Ovary (tissue), 9 donors: ENCODE data around the gene SUCLG1. TPM values are rescaled to one million over a fixed set of nuclear protein-coding genes. Genes with fewer than 3 reads are reported as not detected.

ENCODE experiments used
- DNase-seq, 5 donors: peaks; one replicate each; pipeline ENCODE4 v3.0.0-alpha.2; 2019 to 2020
- H3K27ac ChIP-seq, 2 donors: fragments of 200-600 bp; one replicate each; pipeline versions ENCODE4 v1.5.1 to v1.8.0; 2019 to 2022
- H3K27me3 ChIP-seq: fragments of 200-600 bp; one replicate; pipeline ENCODE4 v1.8.0; 2022
- H3K36me3 ChIP-seq: fragments of 200-600 bp; sonication (generic); one replicate; pipeline ENCODE4 v1.5.1; 2019
- H3K4me1 ChIP-seq: one replicate; pipeline ENCODE4 v1.8.1; 2013; ENCODE audit warnings: mild to moderate bottlenecking, moderate library complexity; ENCODE audit not compliant: insufficient read depth
- H3K4me3 ChIP-seq: fragments of 200-600 bp; sonication (generic); one replicate; pipeline ENCODE4 v1.5.1; 2017
- H3K9me3 ChIP-seq, 2 donors: fragments of 200-600 bp in 1 of 2; sonication (generic) in 1 of 2; one replicate each; pipeline versions ENCODE4 v1.5.1 to v1.8.1; 2013 to 2019; ENCODE audit warnings: mild to moderate bottlenecking in 1 of 2, moderate library complexity in 1 of 2
- EP300 ChIP-seq: sonication (generic); formaldehyde crosslinking; IDR thresholded peaks from one replicate; pipeline ENCODE4 v1.6.1; 2017; ENCODE audit warnings: antibody characterized with exemption
- POLR2A ChIP-seq: fragments of 450-650 bp; IDR thresholded peaks from one replicate; pipeline ENCODE4 v1.6.1; 2017; ENCODE audit warnings: antibody characterized with exemption, mild to moderate bottlenecking, moderate library complexity
- WGBS, 3 donors: extraction: QIAGEN DNeasy Blood & Tissue Kit in 1 of 3; methylation state at CpG; one replicate each; pipeline versions ENCODE4 v1.1.5 to v1.1.7; 2013 to 2017; 5-methylcytosine and 5-hydroxymethylcytosine counted together
- intact Hi-C, 4 donors: fragments of 100-400 bp; cut with DNase I; formaldehyde crosslinking; loops; one replicate each; pipeline versions ENCODE4 v1.11.0 to v1.15.1; 2022 to 2023
- polyA plus RNA-seq, 2 donors: library from polyadenylated mRNA; stranded (reverse); fragments of 200-250 nt in 1 of 2; fragments of 350-450 nt in 1 of 2; fragmentation: Illumina TruSeq in 1 of 2; extraction: RNeasy Lipid Tissue Mini Kit (QIAGEN cat#74804) in 1 of 2; gene quantifications; one replicate each; pipeline ENCODE4 v1.2.3, GENCODE V29; 2013 to 2014
- total RNA-seq, 7 donors: library from RNA; depleted of rRNA in 2 of 7; stranded (reverse); fragments of >200 nt in 2 of 7; fragmentation: NEBNext Ultra II Directional in 3 of 7; extraction: Animal tissue kit (Norgen Biotek cat#: 25700) in 3 of 7; gene quantifications; one replicate each; pipeline versions ENCODE4 v1.1.0 to v1.2.4, GENCODE V29; 2016 to 2023
- TF ChIP-seq, protein P1 (sequence below), 3 donors: fragments of 450-650 bp in 2 of 3; fragments of 200-600 bp in 1 of 3; IDR thresholded peaks; one replicate each; pipeline versions ENCODE4 v1.5.1 to v1.8.0; 2016 to 2022; ENCODE audit warnings: antibody characterized with exemption in 3 of 3, mild to moderate bottlenecking in 1 of 3
- donor health status: DM: no; HTN: no; CAD: no; lungs with moderate emphysema.
- donor health status: DM: no; HTN: no; CAD: no.
- donor health status: Bipolar disorder and iron deficiency.
- donor health status: DM: yes; HTN: yes; CAD: no.
- donor health status: DM: no; HTN: no; CAD: no.
- donor health status: DM: yes; HTN: yes; CAD: no.

SUCLG1 gene
- total and polyA plus RNA-seq, 9 donors = 33.4 to 111 (median 56.4) TPM

DNA sequence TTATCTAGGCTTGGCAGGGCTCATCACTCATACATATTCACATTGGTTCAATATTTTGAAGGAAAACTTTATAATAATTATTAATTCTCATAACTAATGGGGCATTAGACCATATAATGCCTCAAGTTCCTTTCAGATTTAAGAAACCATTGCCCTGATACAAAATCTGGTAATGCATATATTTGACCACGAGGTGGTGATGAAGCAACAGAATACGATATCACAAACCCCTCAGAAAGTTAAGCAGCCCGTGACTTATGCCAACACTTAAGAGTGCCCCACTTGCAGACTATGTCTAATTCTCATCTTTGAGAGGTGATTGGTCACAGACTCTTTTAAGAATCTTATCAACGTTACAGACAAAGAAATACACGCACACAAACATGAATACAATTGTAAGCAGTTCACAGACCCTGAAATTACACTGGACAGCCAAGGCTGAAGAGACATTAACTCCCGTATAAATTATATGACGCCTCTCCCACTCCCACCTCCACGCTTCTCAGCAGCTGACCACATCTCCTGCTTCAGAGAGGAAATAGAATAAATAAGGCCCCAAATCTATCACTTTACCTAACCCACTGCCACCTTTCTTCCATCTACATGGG is 36.6 kb upstream of the SUCLG1 start:
- no peak overlapping the region for H3K4me3 ChIP-seq
- no peaks in the 10 kb centered on the region for H3K9me3 ChIP-seq
- no peak for DNase-seq
- no peaks in the 10 kb centered on the region for H3K27me3 ChIP-seq
- TF ChIP-seq, protein P1, sequence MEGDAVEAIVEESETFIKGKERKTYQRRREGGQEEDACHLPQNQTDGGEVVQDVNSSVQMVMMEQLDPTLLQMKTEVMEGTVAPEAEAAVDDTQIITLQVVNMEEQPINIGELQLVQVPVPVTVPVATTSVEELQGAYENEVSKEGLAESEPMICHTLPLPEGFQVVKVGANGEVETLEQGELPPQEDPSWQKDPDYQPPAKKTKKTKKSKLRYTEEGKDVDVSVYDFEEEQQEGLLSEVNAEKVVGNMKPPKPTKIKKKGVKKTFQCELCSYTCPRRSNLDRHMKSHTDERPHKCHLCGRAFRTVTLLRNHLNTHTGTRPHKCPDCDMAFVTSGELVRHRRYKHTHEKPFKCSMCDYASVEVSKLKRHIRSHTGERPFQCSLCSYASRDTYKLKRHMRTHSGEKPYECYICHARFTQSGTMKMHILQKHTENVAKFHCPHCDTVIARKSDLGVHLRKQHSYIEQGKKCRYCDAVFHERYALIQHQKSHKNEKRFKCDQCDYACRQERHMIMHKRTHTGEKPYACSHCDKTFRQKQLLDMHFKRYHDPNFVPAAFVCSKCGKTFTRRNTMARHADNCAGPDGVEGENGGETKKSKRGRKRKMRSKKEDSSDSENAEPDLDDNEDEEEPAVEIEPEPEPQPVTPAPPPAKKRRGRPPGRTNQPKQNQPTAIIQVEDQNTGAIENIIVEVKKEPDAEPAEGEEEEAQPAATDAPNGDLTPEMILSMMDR (IDR thresholded peaks at IDR 0.05) = peak; percentile 32 to 69 (median 46)
- TF ChIP-seq EP300 = no peak
- H3K27ac ChIP-seq = no peak overlapping the region
- H3K4me1 ChIP-seq = no peaks in the 10 kb centered on the region
- 17 to 22% (median 19%) methylated on average over 8 of the region's 8 CpGs for WGBS, 3 donors
- no peaks in the 10 kb centered on the region for H3K36me3 ChIP-seq
- intact Hi-C loops = loop anchor here in 3 of 4 donors (2.0 to 10.0 kb wide), 6 partner anchors 135 to 432 kb away; no protein-coding TSS in a partner anchor

DNA sequence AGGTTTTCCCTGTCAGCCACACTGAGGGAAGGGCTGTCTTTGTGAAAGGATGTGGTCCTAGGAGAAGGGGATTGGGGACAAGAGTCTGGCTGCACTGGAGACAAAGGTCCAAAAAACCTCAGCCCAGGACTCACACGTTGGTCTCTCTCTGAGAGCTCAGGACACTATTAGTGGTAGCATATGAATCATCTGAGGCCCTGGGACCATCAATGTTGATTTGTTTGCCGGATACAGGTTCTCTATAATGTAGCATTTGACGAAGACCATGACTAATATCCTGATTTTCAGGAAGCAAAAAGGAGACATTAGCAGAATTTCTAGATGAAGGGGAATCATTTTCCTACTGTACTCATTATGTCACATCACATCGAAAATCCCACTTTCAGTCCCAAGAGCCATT is 35.0 kb upstream of the SUCLG1 start:
- H3K27me3 ChIP-seq = no peaks in the 10 kb centered on the region
- H3K27ac ChIP-seq = no peak overlapping the region
- no peak overlapping the region for H3K4me3 ChIP-seq
- no peaks in the 10 kb centered on the region for H3K36me3 ChIP-seq
- TF ChIP-seq EP300 = no peak
- intact Hi-C loops = loop anchor here in 3 of 4 donors (2.0 to 10.0 kb wide), 4 partner anchors 137 to 431 kb away; no protein-coding TSS in a partner anchor
- 81 to 86% (median 85%) methylated on average over 4 of the region's 4 CpGs for WGBS, 3 donors
- DNase-seq = no peak
- H3K4me1 ChIP-seq = no peaks in the 10 kb centered on the region
- no peaks in the 10 kb centered on the region for H3K9me3 ChIP-seq

DNA sequence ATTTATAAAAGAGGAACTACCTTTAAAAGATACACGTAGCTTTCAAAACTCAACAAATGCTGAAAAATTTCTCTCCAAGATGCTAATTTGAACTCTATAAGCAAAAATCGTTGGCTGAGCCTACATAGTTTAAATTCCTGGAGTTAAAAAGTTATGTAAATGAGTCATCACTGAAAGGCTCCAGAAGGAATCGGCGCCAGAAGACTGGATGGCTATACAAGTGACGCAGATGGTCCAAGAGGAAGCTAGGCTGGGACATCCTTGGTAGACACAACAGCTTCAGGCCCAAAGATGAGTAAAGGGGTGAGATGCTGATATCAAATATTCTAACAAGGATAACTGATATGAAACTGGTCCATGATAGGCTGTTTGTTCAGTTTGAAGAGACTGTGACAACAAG is 34.4 kb upstream of the SUCLG1 start:
- TF ChIP-seq, protein P1 (IDR thresholded peaks at IDR 0.05) = no peak
- TF ChIP-seq POLR2A = no peak
- no peak for TF ChIP-seq EP300
- H3K36me3 ChIP-seq = no peaks in the 10 kb centered on the region
- no peaks in the 10 kb centered on the region for H3K4me1 ChIP-seq
- no peak overlapping the region for H3K27ac ChIP-seq
- H3K9me3 ChIP-seq = no peaks in the 10 kb centered on the region
- WGBS, 3 donors = 12 to 21% (median 15%) methylated on average over 5 of the region's 5 CpGs
- no peaks in the 10 kb centered on the region for H3K27me3 ChIP-seq
- intact Hi-C loops = loop anchor here in 3 of 4 donors (10.0 kb wide), 3 partner anchors 141 to 431 kb away; no protein-coding TSS in a partner anchor
- no peak overlapping the region for H3K4me3 ChIP-seq
- DNase-seq = no peak

DNA sequence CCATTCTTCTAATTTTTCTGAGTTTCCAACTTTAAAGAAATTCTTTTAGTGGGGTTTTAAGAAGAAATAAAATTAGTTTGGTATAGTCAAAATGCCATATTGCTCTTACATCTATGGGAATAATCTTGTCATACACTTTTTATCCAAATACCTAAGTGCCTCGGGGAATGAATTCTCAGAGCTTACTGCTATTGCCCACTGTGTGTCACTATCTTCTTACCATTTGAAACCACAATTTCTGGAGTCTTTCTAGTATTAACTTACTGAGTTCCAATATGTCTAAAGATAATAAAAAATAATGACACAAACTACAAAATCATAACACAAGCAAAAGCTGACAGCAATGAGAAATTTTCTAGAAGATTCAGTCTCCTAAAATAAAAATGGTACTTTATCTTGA is 33.5 kb upstream of the SUCLG1 start:
- TF ChIP-seq POLR2A = no peak
- no peak for TF ChIP-seq EP300
- TF ChIP-seq, protein P1 (IDR thresholded peaks at IDR 0.05) = no peak
- no peaks in the 10 kb centered on the region for H3K27me3 ChIP-seq
- no peaks in the 10 kb centered on the region for H3K36me3 ChIP-seq
- intact Hi-C loops = loop anchor here in 3 of 4 donors (10.0 kb wide), 3 partner anchors 142 to 432 kb away; no protein-coding TSS in a partner anchor
- no peaks in the 10 kb centered on the region for H3K9me3 ChIP-seq
- no peak overlapping the region for H3K27ac ChIP-seq
- 37 to 52% (median 38%) methylated on average over 1 of the region's 1 CpG for WGBS, 3 donors
- no peak overlapping the region for H3K4me3 ChIP-seq
- DNase-seq = no peak
- H3K4me1 ChIP-seq = no peaks in the 10 kb centered on the region

DNA sequence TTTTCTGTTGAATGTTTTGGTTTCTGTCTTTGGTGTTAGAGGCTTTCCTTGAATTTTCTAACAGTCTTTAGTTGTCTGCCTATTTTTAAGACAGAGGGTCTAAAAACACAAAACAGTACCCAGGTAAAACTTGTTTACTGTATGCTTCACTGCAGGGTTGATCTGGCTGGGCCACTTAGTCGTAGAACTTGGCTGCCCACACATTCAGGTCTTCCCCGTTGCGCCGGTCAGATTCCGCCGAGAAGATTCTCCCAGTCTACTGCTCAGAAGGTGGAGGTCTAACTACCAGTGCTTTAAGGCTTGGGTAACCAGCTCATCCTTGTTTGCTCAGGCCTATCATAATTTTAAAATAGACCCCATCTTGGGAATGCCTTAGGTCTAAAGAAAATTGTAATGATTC is 32.7 kb upstream of the SUCLG1 start:
- no peaks in the 10 kb centered on the region for H3K36me3 ChIP-seq
- intact Hi-C loops = loop anchor here in 3 of 4 donors (10.0 kb wide), 3 partner anchors 143 to 433 kb away; no protein-coding TSS in a partner anchor
- TF ChIP-seq EP300 (no peak), POLR2A (no peak)
- TF ChIP-seq, protein P1 (IDR thresholded peaks at IDR 0.05) = no peak

More for the DNA sequence above, 32.7 kb upstream of the SUCLG1 start:
- Histone ChIP-seq H3K9me3 (no peaks in the 10 kb centered on the region), H3K4me1 (no peaks in the 10 kb centered on the region), H3K4me3 (no peak overlapping the region), H3K27me3 (no peaks in the 10 kb centered on the region), H3K27ac (no peak overlapping the region)
- DNase-seq = no peak
- 89 to 90% (median 90%) methylated on average over 6 of the region's 6 CpGs for WGBS, 3 donors
